Measurements from ENCODE around the gene C19orf81. TPM values are rescaled to one million over a fixed set of nuclear protein-coding genes. Genes with fewer than 3 reads are reported as not detected.

The C19orf81 gene
- total and polyA plus RNA-seq, 2 of the 4 experiments (the other 2 are of a cell fraction): 0.31 TPM; not detected in 1

GRCh38 chr19:50690439-50690838, 41.2 kb downstream of the C19orf81 start:
- H3K9ac ChIP-seq (ENCODE audit: low read depth, low read length): no peak overlapping the region
- no peak overlapping the region for H2AK9ac ChIP-seq (replicated peaks; ENCODE audit: low read depth, low read length, poor library complexity)
- no peaks in the 10 kb centered on the region for H3K79me1 ChIP-seq (ENCODE audit: low read depth in 1 of 2, low read length in 2 of 2)
- H3K9me1 ChIP-seq (ENCODE audit: insufficient read depth, low read length): no peaks in the 10 kb centered on the region
- no peaks in the 10 kb centered on the region; the same call in none of the 2 replicates for H4K20me1 ChIP-seq (ENCODE audit: insufficient read depth, low read length)
- no peak overlapping the region for H3K18ac ChIP-seq (ENCODE audit: low read depth, low read length)
- H2BK5ac ChIP-seq (ENCODE audit: low read depth, low read length, poor library complexity, severe bottlenecking): no peak overlapping the region
- no peak overlapping the region for H3K4me2 ChIP-seq (ENCODE audit: low read depth, low read length)
- no peak overlapping the region for H3K23ac ChIP-seq (ENCODE audit: low read depth, low read length)
- H3K9me3 ChIP-seq (ENCODE audit: control insufficient read depth, insufficient read depth, low read length): no peaks in the 10 kb centered on the region
- no peak for ATAC-seq (ENCODE audit: low read depth)
- TF ChIP-seq MAZ (IDR thresholded peaks at IDR 0.05; ENCODE audit: borderline replicate concordance, low read depth, low read length) (no peak), FOS (IDR thresholded peaks at IDR 0.05; ENCODE audit: low read depth, low read length) (no peak), MXI1 (IDR thresholded peaks at IDR 0.05; ENCODE audit: borderline replicate concordance, low read depth, low read length) (no peak), RCOR1 (IDR thresholded peaks at IDR 0.05; ENCODE audit: insufficient replicate concordance, low read length) (no peak), BHLHE40 (IDR thresholded peaks at IDR 0.05; ENCODE audit: low read depth, low read length) (no peak), CHD1 (IDR thresholded peaks at IDR 0.05; ENCODE audit: low read depth, low read length) (no peak), CEBPB (IDR thresholded peaks at IDR 0.05; ENCODE audit: low read depth, low read length) (no peak), POLR2A (IDR thresholded peaks at IDR 0.05; ENCODE audit: low read depth, low read length) (no peak)
- H3K27ac ChIP-seq (ENCODE audit: insufficient read depth, low read length): no peak overlapping the region
- no peak overlapping the region for H4K91ac ChIP-seq (ENCODE audit: insufficient read depth, low read depth, low read length)
- H3K36me3 ChIP-seq (ENCODE audit: control insufficient read depth, insufficient read depth, low read length): no peaks in the 10 kb centered on the region
- no peak overlapping the region for H4K5ac ChIP-seq (ENCODE audit: low read depth, low read length)
- H2BK20ac ChIP-seq (ENCODE audit: low read depth, low read length): no peak overlapping the region
- H3K4ac ChIP-seq (ENCODE audit: low read depth, low read length): no peak overlapping the region
- ChIA-PET CTCF (interaction anchor here (1.1 kb wide), 1 partner anchor 21 kb away, joined by 7 read pairs; no protein-coding TSS in a partner anchor), POLR2A (ENCODE audit: unreplicated experiment) (no interaction called here)
- no peak overlapping the region for H2AFZ ChIP-seq (replicated peaks; ENCODE audit: low read length, poor library complexity)
- no peak overlapping the region for H2BK15ac ChIP-seq (ENCODE audit: low read depth, low read length)
- DNase-seq: no peak
- in situ Hi-C loops (cut with MboI; ENCODE audit: low sequenced_read_pairs): no loop called here
- H3K4me1 ChIP-seq (ENCODE audit: control insufficient read depth, insufficient read depth, low read length): no peaks in the 10 kb centered on the region
- peaks cover 18% of the 10 kb centered on the region for H3K27me3 ChIP-seq (ENCODE audit: control insufficient read depth, insufficient read depth, low read length)
- BruUV-seq (replicated peaks): no TSS peak
- H3K4me3 ChIP-seq (ENCODE audit: insufficient read depth, low read depth, low read length): no peak overlapping the region
- intact Hi-C loops (cut with micrococcal nuclease): no loop called here
- H4K8ac ChIP-seq (ENCODE audit: low read depth in 2 of 2, low read length in 2 of 2): no peak overlapping the region
- 68% methylated on average over 4 of the region's 7 CpGs; no CpG with 5 or more reads in 1 of the 2 experiments for WGBS, 2 experiments (ENCODE audit: extremely low coverage in 2 of 2, insufficient read length in 1 of 2)
- no peak overlapping the region for H3K56ac ChIP-seq (ENCODE audit: extremely low read depth, insufficient read depth, low read length)
- no peak overlapping the region for H2BK120ac ChIP-seq (ENCODE audit: low read depth, low read length)
- dilution Hi-C loops (cut with HindIII; ENCODE audit: low sequenced_read_pairs, unreplicated experiment): no loop called here
- H2AK5ac ChIP-seq (ENCODE audit: low read depth, low read length): no peak overlapping the region
- no peak overlapping the region for H3K14ac ChIP-seq (replicated peaks; ENCODE audit: low read depth, low read length)
